ENCODE data around the gene TNFAIP2.
"Not testable (repeated sequence)": the region's sequence is repeated elsewhere in the genome, so short reads cannot be mapped to it uniquely, and the experiment has no call there.

TNFAIP2 gene

DNA sequence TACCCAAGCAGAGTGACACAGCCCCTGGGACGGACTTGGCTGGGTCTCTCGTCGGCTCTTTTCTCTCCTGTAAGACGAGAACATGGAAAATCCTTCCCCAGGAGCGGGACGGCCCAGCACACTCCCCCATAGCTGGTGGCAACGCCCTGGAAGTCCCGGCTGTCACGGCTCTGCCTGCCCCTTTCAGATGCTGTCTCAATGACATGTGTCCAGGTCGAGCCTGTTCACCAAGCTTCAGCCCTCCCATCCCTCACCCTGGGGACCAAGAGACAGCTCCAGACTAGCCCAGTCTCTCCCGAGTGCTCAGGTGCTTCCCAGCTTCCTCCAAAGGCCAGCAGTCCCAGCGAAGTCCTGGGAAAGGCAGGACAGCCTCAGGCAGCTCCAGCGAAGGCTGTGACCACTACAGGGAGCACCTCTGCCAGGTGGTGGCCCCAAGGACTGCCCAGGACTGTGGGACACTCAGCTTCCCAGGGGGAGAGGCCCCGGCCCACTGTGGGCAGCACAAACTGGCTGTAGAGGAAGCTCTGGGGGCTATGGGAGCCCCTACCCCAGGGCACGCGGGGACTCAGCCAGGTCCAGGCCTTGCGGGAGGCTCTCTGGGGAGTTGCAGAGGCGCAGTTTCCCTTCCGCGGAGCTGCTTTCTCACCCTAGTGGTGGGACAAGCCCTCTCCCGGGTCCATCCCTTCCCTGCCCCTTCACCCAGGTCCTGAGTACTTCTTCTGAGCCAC lies 33.6 kb downstream of the TNFAIP2 start:
- no peak for DNase-seq

DNA sequence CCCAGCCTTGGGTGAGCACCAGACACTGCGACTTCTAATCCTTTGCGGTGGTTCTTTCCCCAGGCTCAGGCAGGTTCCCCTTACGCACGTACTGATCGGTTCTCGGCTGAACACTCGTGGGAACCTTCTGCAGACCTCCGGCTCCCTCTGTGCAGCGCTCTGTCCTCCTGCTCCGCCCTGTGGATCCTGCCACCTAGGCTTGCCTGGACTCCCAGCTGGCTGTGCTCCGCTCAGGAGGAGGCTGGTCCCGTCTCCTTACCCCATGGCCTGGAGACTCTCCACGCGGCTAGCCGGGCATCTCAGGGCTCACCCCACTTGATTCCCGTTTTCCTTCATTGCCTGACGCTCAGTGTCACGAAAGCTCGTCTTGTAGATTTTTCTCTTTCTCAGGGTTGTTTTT lies 34.7 kb downstream of the TNFAIP2 start:
- DNase-seq, result no peak

DNA sequence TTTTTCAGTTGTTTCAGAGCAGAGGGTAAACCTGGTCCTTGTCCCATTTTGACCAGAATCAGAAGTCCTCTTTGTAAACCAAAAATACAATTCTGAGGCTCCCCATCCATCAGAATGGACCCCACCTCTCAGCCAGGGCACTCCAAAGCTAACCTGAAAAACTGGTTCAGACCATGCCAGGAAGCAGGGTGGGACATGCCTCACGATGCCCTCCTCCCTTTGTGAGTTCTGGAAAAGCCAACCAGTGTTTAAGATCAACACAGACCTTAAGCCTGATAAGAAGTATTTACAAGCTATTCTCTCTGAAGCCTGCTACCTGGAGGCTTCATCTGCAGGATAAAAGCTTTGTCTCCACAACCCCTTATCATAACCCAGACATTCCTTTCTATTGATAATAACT lies 35.4 kb downstream of the TNFAIP2 start:
- no peak for DNase-seq

DNA sequence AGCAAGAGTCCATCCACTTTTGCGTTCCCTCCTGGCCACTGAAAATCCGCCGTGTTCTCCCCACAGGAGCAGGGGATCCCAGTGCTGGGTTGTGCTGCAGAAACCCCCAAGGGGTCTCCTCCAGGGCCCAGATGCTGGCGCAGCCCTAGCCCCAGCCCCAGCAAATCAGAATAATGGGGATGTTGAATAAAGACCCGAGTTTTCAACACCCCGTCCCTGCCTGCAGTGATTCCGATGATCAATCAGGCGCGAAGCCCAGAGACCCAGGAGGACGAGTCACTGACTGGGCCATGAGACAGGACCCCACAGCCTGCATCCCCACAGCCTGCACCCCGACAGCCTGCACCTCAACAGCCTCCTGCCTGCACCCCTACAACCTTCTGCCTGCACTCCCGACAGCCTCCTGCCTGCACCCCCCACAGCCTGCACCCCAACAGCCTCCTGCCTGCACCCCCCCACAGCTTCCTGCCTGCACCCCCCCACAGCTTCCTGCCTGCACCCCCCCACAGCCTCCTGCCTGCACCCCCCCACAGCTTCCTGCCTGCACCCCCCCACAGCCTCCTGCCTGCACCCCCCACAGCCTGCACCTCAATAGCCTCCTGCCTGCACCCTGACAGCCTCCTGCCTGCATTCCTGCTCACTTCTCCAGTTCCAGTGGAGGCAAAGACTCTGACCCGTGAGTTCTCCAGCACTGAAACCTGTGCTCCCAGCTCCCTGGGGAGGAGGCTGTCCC lies 37.2 kb downstream of the TNFAIP2 start:
- DNase-seq, result no peak

DNA sequence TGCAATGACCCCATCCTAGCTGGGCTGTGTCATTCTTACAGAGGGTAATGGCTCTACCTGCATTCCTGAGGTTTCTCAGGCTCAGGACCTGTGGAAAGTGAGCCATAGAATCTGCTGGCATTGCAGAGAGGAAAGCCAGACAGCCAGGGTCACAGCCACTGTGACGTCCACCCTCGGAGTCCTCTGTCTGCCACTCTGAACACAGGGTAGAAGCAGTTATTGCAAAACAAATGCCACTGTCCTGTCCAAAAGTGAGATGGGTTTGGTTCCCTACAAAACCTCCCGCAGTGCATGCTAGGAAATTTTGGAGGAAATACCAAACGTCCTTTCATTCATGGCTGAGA lies 37.8 kb downstream of the TNFAIP2 start:
- DNase-seq, result no peak

DNA sequence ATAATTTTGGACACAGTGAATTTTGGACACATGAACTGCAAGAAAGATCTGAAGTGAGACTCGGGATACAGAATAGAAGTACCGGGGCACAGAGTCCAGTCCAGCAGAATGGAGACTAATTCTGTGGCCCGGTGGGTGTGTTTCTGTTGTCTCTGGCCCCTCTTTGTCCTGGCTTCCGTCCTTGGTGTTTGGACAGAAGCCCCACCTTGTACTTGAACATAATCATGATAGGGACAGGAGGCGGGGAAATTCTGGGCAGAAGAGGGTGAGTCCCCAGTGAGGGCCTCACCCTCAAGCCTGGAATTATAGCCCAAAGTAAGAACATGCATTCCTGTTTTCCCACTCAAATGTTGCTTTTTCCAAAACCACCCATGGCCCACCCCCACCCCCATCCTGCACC lies 39.9 kb downstream of the TNFAIP2 start:
- DNase-seq, result no peak

DNA sequence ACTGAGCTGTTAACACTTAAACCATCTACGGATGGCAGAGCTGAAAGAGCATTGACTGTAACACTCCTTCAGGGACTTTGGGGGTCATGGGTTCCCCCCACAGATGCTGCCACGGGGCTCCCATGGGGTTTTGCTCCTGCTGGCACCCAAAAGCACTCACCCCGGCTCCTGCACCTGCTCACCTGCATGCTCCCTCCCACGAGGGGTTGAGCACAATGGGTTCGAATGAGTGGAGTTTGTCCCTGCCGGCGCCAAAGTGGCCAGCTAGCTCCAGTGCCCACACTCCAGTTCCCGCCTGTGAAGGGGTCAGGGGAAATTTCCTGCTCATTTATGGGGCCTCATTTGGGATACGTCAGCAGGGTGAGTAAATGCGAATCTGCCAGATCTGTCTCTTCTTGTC lies 40.7 kb downstream of the TNFAIP2 start:
- DNase-seq, result no peak

DNA sequence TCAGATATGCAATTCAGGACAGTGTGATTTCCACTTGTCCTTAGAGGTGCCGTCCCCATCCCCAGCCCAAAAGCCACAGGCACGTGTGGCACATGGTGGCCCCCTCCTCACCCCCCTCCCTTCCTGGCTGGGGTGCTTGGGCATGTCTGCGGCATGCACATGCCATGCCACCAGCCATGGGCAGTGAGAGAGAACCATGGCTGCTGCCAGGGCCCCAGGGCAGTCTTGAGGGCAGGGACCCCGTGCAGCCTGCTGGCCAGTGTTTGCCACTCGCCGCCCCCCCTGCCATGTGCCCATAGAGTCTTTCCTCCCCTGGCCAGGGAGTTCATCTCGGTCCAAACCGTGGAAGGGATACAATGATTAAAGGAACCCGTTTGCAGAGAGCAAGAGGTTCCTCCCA lies 41.5 kb downstream of the TNFAIP2 start:
- no peak for DNase-seq

DNA sequence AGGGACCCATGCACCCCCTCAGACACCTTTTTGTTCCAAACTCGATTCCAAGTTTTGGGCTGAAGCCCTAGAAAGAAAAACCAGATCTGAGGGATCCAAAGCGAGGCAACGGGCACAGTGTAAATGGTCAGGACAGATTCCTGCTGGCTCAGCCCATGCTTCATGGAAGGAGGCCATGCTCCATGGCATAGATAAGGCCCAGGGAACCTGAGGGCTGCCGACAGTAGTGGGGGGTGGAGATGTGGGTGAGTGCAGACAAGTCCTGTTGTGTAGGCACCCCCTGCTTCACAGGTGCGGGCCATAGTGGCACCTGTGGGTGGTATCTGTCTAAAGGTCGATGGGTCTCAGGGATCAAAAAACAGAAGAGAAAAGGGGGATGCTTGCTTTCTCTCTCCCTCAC lies 42.1 kb downstream of the TNFAIP2 start:
- DNase-seq, result no peak

DNA sequence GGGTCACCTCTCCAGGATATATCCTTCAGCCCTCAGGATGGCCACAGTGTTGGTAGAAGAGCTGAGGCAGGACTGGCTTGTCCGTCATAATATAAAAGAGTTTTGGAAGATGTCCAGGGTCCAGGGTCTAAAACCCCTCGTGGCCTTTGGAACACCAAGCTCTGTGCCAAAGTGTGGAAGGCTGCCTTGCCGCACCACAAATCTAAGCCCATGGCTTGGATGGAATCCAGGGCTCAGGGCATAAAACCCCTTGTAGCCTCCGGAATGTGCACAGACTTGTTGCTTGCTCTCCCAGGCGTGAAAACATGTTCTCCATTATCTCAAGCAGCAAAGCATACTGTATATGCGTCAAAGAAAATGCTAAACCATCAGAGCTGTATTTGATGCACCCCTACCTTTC lies 46.7 kb downstream of the TNFAIP2 start:
- no peak for DNase-seq

DNA sequence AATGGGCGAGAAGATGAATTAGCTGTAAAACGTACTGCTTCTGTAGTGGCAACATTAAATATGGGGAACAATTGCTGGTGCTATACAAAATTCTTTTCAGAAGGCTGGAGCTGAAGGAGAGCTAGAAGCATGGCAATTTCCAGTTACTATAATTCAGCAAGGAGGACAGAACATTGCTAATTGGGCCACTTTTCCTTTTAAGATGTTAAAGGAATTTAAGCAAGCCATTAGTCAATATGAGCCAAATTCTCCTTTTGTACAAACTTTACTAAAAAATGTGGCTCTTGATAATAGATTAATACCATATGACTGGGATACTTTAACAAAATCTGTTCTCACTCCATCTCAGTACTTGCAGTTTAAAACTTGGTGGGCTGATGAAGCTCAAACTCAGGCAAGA lies 47.9 kb downstream of the TNFAIP2 start:
- not testable (repeated sequence) for DNase-seq

DNA sequence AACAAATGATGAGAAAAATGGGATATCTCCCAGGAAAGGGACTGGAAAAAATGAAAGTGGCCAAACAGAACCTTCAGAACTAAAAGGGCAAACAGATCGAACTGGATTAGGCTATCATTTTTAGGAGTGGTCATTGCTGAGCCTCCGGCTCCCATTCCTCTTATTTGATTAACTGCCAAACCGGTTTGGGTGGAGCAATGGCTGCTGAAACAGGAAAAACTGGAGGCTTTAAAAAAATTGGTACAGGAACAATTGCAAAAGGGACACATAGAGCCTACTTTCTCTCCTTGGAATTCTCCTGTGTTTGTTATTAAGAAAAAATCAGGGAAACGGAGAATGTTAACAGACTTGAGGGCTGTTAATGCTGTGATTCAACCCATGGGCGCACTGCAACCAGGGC lies 49.7 kb downstream of the TNFAIP2 start:
- DNase-seq, result no peak

DNA sequence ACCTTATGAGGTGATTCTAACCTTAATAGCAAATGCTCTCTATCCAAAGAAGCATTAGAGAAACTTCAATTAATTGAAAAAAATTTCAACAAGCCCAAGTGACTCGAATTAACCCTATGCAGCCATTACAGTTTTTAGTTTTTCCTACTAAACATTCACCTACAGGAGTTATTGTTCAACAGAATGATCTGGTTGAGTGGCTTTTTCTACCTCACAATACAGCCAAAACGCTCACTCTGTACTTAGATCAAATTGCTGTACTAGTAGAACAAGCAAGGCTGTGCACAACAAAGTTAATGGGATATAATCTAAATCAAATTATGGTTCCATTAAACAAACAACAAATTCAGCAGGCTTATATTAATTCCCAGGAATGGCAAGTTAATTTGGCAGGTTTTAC lies 50.6 kb downstream of the TNFAIP2 start:
- not testable (repeated sequence) for DNase-seq

DNA sequence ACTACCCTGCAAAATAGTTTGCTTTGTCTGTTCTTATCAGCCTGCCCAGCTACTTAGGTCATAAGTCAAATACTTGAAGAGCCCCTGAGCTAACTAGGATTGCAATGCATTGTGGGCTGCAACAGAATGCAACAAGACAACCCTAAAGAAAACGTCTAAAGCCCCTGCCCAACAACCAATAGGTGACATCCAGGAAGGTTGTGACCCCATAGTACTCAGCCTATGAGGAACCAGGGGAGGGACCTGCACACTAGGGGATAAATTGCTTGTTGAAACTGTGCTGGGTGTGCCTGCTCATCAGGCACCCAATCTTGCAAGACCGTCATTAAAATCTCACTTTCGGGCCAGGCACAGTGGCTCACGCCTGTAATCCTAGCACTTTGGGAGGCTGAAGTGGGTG lies 52.9 kb downstream of the TNFAIP2 start:
- not testable (repeated sequence) for DNase-seq

DNA sequence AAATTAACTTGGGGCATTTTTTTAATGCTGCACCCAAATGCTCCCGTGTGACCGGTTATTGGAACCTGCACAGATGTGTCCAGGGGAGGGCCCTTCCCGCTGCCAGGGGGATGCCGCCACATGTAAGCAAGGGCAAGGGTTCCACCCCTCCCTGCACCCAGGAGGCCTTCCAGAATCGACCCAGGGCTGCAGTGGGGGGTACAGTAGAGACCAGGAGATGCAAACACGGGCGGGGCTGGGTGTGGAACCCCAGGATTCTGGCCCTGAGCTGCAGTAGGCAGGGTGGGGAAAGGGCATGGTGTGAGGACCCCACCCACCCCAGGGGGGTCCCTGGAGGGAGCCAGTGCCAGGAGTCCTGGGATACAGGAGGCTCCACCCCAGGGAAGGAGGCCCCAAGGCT lies 54.1 kb downstream of the TNFAIP2 start:
- DNase-seq, result no peak

DNA sequence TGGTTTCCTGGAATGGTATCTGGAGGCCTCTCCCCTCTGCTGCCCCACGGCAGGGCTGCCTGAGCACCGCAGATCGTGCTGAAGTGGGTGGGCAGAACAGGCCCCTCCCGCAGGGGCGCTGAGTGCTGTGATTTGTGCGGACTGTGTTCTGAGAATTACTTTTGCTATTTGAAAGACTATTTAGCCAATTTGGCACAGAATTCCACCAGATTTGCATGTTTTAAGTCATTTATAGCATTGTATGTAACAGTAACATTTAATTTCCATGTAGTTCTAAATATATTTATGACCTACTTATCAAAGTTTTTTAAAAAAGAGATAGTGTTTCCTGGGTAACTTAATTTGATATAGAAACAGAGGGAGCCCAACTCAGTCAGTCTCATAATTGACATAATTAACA lies 55.3 kb downstream of the TNFAIP2 start:
- no peak for DNase-seq

DNA sequence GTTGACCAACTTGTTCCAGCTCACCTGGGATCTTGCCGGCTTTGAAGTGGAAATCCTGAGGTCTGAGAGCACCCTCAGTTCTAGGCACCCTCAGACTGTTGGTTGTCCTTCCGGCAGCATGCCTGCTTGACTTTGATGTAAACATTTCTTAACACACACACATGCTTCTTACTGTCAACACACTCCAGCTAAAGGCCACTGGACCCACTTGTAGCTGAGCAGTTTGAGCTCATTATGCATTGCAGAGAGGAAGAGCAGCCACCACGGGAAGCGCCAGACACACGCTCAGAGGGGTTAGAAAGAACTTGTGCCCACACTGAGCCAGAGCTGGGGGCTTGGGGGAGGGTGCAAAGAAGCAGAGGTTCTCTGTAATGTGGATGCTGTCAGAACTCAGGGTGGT lies 55.8 kb downstream of the TNFAIP2 start:
- DNase-seq, result no peak

DNA sequence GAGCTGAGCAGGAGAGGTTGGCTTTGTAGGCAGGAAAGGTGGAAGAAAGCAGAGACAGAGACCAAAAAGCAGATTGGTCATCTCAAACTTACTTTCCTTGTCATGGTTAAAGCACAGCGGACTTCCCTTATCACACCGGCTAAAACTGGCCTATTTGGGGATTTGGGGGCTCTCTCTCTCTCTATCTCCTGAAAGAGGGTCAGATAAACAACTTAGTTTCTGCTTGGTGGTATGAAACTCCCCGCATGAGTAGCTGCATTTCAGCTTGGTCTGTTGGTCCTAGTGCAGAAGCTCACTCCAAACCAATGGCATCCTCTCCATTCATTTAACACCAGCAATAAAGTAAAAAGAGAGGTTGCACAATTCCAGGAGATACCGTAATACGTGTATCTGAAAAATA lies 57.1 kb downstream of the TNFAIP2 start:
- no peak for DNase-seq

DNA sequence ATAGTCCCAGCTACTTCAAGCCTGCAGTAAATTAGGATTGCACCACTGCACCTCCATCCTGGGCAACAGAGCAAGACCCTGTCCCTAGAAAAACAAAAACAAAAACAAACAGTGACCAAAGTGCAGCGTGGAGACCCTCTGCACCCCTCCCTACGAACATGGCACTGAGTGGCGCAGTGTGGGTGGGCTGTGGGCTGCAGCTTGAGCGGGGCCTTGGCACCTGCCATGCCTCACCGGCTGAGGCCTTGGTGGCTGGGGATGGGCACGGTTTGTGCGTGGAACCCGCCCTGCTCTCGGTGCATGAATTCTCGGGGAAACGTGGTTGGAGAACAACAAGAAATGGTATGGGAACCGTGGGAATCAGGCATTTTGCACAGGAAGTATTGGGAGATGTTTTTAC lies 60.8 kb downstream of the TNFAIP2 start:
- no peak for DNase-seq

DNA sequence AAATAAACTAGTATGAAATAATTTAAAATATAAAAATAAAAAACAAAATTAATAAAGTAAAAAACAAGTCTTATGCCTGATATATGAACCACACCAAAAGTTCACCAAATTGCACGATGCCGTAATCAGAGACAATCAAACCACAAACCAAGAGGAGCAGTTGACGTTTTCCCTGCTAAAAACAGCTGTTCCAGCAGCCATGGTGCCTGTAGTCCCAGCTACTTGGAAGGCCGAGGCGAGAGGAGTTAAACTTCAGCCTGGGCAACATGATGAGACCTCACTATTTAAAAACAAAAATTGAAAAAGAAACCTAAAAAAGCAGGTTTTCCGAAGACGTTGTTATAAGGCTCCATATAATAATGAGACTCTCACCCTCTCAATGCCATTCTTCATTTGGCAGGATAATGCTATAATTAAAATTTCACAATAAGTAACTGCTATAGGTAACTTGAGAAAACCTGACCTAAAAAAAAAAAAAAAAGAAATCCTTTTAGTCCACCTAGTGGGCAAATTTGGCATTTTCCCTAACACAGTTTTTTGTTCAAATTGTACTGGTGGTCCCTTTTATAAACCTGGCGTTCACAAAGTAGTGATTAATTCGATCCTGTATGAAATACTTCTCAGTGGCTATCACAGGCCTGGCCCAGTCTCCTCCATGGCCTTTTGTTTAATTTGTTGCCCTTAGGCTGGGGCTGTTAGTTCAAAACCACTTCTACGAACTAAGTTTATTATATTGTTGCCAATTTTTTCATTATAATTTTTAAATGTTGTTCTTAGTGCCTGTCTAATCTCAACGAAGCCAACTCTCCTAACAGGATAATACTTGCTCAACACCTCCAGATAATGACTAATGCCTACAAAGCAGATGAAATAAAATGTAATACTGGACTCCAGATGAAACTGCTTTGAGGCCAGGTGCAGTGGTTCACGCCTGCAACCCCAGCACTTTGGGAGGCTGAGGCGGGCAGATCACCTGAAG lies 62.1 kb downstream of the TNFAIP2 start:
- no peak for DNase-seq

DNA sequence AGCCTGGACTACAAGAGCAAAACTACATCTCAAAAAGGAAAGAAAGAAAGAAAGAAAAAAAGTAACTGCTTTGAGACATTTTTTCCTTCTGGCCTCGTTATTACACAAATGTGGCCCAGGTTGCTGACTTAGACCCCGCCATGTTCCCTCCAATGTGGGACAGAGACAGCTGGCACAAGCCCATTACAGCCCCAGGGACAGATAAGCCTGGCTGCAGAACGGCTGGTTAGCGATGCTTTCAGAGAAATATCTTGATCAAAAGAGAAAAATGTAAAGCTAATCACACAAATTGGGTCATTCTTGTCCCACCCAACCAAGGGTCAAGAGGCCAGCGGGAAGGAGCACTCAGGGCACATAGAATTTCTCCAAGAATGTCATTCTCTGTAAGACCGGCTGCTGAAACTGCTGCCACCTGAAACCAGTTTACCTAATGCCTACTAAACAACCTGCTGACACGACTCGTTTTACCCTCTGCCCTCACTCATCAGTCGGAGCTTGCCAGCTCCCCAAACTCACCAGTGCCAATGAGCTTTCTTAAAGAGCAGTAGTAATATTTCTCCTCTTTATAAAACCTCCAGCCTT lies 63.1 kb downstream of the TNFAIP2 start:
- DNase-seq, result no peak

All from activated CD8-positive, alpha-beta memory T cell treated with anti-CD3 and anti-CD28 coated beads for 24 hours (primary cell).